HepG2 (cell line): ENCODE results near the gene MYLK. TPM values are rescaled to one million over a fixed set of nuclear protein-coding genes. Genes with fewer than 3 reads are reported as not detected.

Experiments used
- ATAC-seq: fragments of 200-7000 bp; cut with Tn5 transposase; 3 replicates; pipeline ENCODE4 v1.9.1; 2020; ENCODE audit warnings: mild to moderate bottlenecking, moderate library complexity
- BruUV-seq: library from RNA; stranded (reverse); fragments of 400-500 nt; replicated peaks from 2 replicates; lab custom pipeline; 2021; lab: Mats Ljungman, UMichigan
- CTCF ChIA-PET: fragments of 300-600 bp; formaldehyde crosslinking; extraction: SDS; loops from one replicate; lab custom pipeline; 2021; ENCODE audit warnings: low total read pairs, inconsistent platforms, low intra/inter-chr PET ratio; lab: Yijun Ruan, JAX
- POLR2A ChIA-PET: fragments of 350-600 bp; sonication (Branson Sonifier 250); formaldehyde crosslinking; loops from one replicate; lab custom pipeline; 2020; ENCODE audit warnings: antibody characterized with exemption, inconsistent platforms; lab: Yijun Ruan, JAX
- DNase-seq: peaks from one replicate; pipeline ENCODE4 v3.0.0-alpha.2; 2015; ENCODE audit warnings: low spot score
- FAIRE-seq: peaks from 3 replicates; lab custom pipeline; 2011; peaks lifted over from hg19 to GRCh38; lab: Jason Lieb, UNC
- H2AFZ ChIP-seq: one replicate; pipeline ENCODE4 v1.6.1; 2011; ENCODE audit warnings: low read length, inconsistent platforms
- H3K27ac ChIP-seq: fragments of 300-600 bp; 3 replicates; pipeline ENCODE4 v1.8.0; 2011; ENCODE audit warnings: mixed run types, mild to moderate bottlenecking, mixed read lengths, low read length, inconsistent platforms; ENCODE audit not compliant: insufficient read depth; ENCODE audit errors: extremely low read length
- H3K27me3 ChIP-seq, 2 experiments: fragments of 200-600 bp in 1 of 2; 2 replicates in 1 of 2; 3 replicates in 1 of 2; pipeline versions ENCODE4 v1.6.0 to v1.8.0; 2011; ENCODE audit warnings: low read length in 2 of 2, mild to moderate bottlenecking in 2 of 2, moderate library complexity in 2 of 2, inconsistent platforms in 1 of 2; ENCODE audit not compliant: insufficient read depth in 2 of 2, control insufficient read depth in 1 of 2
- H3K36me3 ChIP-seq, 2 experiments: fragments of 200-600 bp in 1 of 2; replicated peaks in 1 of 2; 2 replicates in 1 of 2; 3 replicates in 1 of 2; pipeline versions ENCODE4 v1.5.1 to v1.8.0; 2011; ENCODE audit warnings: low read length in 2 of 2, inconsistent platforms in 1 of 2; ENCODE audit not compliant: insufficient read depth in 2 of 2, control insufficient read depth in 1 of 2
- H3K4me1 ChIP-seq: 2 replicates; pipeline ENCODE4 v1.5.1; 2012; ENCODE audit warnings: low read length, inconsistent platforms; ENCODE audit not compliant: insufficient read depth
- H3K4me2 ChIP-seq: 2 replicates; pipeline ENCODE4 v1.6.0; 2011; ENCODE audit warnings: low read depth, low read length, inconsistent platforms
- H3K4me3 ChIP-seq, 3 experiments: fragments of 200-600 bp in 1 of 3; sonication (generic), shearing (Covaris generic) in 1 of 3; replicated peaks in 1 of 3; 2 replicates each; pipeline ENCODE4 v1.5.1; 2011 to 2016; ENCODE audit warnings: low read length in 3 of 3, inconsistent platforms in 2 of 3, low read depth in 2 of 3, mild to moderate bottlenecking in 2 of 3, control low read depth in 1 of 3, mixed read lengths in 1 of 3; ENCODE audit not compliant: insufficient read depth in 1 of 3
- H3K79me2 ChIP-seq: one replicate; pipeline ENCODE4 v1.6.1; 2011; ENCODE audit warnings: low read length, inconsistent platforms; ENCODE audit not compliant: insufficient read depth
- H3K9ac ChIP-seq: 2 replicates; pipeline ENCODE4 v1.6.0; 2011; ENCODE audit warnings: mild to moderate bottlenecking, low read depth, low read length, inconsistent platforms; ENCODE audit not compliant: insufficient read depth
- H3K9me3 ChIP-seq: 2 replicates; pipeline ENCODE4 v1.5.1; 2012; ENCODE audit warnings: mild to moderate bottlenecking, low read length
- H4K20me1 ChIP-seq: 2 replicates; pipeline ENCODE4 v1.6.0; 2011; ENCODE audit warnings: inconsistent platforms, mild to moderate bottlenecking, low read length, moderate library complexity; ENCODE audit not compliant: insufficient read depth
- ATF7 ChIP-seq, 2 experiments: fragments of 450-650 bp in 1 of 2; sonication (generic) in 1 of 2; formaldehyde crosslinking in 1 of 2; IDR thresholded peaks; 2 replicates each; pipeline versions ENCODE4 v1.4.0 to v1.6.1; 2016 to 2020; ENCODE audit warnings: antibody characterized with exemption in 1 of 2, mild to moderate bottlenecking in 1 of 2, missing genetic modification reagents in 1 of 2
- BRCA1 ChIP-seq: sonication (generic); formaldehyde crosslinking; IDR thresholded peaks from 2 replicates; pipeline ENCODE4 v1.4.0; 2020; ENCODE audit warnings: missing genetic modification reagents
- GRHL1 ChIP-seq: sonication (generic); formaldehyde crosslinking; conservative IDR thresholded peaks from 2 replicates; pipeline ENCODE4 v1.8.0; 2022; ENCODE audit warnings: missing genetic modification reagents
- SALL1 ChIP-seq: sonication (generic); formaldehyde crosslinking; IDR thresholded peaks from 2 replicates; pipeline ENCODE4 v1.8.0; 2022; ENCODE audit warnings: mild to moderate bottlenecking, missing genetic modification reagents
- ZNF713 ChIP-seq: sonication (generic); formaldehyde crosslinking; IDR thresholded peaks from 2 replicates; pipeline ENCODE4 v1.4.0; 2020; ENCODE audit warnings: mild to moderate bottlenecking, missing genetic modification reagents
- ZNF891 ChIP-seq: sonication (generic); formaldehyde crosslinking; IDR thresholded peaks from 2 replicates; pipeline ENCODE4 v1.5.0; 2020; ENCODE audit warnings: mild to moderate bottlenecking, missing genetic modification reagents
- WGBS: methylation state at CpG from one replicate; pipeline ENCODE4 v1.1.6; 2017; ENCODE audit warnings: low lambda C conversion rate; 5-methylcytosine and 5-hydroxymethylcytosine counted together
- in situ Hi-C: cut with HindIII; loops from 2 replicates; pipeline ENCODE4 v1.10.0; 2017; ENCODE audit warnings: low pct_unique_long_range_greater_than_20kb; ENCODE audit not compliant: extremely low pct_ligation_motif_present
- intact Hi-C: fragments of 100-400 bp; cut with micrococcal nuclease; formaldehyde crosslinking; loops from one replicate; pipeline ENCODE4 v1.10.0; 2022; ENCODE audit not compliant: unreplicated experiment
- polyA plus RNA-seq, 8 experiments: library from polyadenylated mRNA; depleted of rRNA in 3 of 8; stranded (reverse) in 7 of 8; unstranded in 1 of 8; fragments of >200 nt; fragmentation: Illumina TruSeq in 4 of 8; extraction: Trizol in 4 of 8; gene quantifications; 2 replicates each; pipeline versions ENCODE4 v1.2.1 to v1.2.3, GENCODE V29; 2011 to 2016; ENCODE audit warnings: low read depth in 4 of 8, missing spikeins in 1 of 8, mixed read lengths in 1 of 8; ENCODE audit not compliant: insufficient read depth in 1 of 8
- total RNA-seq, 5 experiments: library from RNA; depleted of rRNA; stranded (reverse); fragments of >200 nt; fragmentation: Illumina TruSeq; extraction: Trizol; gene quantifications; 2 replicates each; pipeline ENCODE4 v1.2.3, GENCODE V29; 2016; ENCODE audit warnings: low read depth in 1 of 5

The MYLK gene
- total and polyA plus RNA-seq, 2 of the 13 experiments (the other 11 are each of a cell fraction or from before 2014, with no cell fraction given), result 10.6 to 34.9 TPM

- no TSS peak for BruUV-seq
- no peak for ATAC-seq
- FAIRE-seq, result no peak
- in situ Hi-C loops (no loop called here), intact Hi-C loops (no loop called here)
- POLR2A ChIA-PET, result no interaction called here
- Histone ChIP-seq H3K27me3 (no peaks in the 10 kb centered on the region), H3K27ac (no peak overlapping the region), H2AFZ (no peak overlapping the region), H3K9ac (no peak overlapping the region), H3K4me2 (no peak overlapping the region), H3K4me3 (no peak overlapping the region), H3K36me3 (peaks cover 4 to 20% of the 10 kb centered on the region in 2 experiments; a peak in 3 of 5 replicates), H3K4me1 (no peaks in the 10 kb centered on the region), H3K79me2 (no peaks in the 10 kb centered on the region), H4K20me1 (no peaks in the 10 kb centered on the region), H3K9me3 (no peaks in the 10 kb centered on the region)
- DNase-seq, result no peak
- no peak for TF ChIP-seq ZNF713 (CRISPR knock-in tag)
- no peak for TF ChIP-seq GRHL1 (CRISPR knock-in tag)
- no peak for TF ChIP-seq ZNF891 (CRISPR knock-in tag)
- no peak for TF ChIP-seq SALL1 (CRISPR knock-in tag)
- TF ChIP-seq BRCA1 (CRISPR knock-in tag), result no peak
- CTCF ChIA-PET, result no interaction called here
These were observed 46.3 kb upstream of the MYLK start for GRCh38 chr3:123930445-123930844.

GRCh38 chr3:123929325-123929724 is 45.2 kb upstream of the MYLK start:
- no peaks in the 10 kb centered on the region for H3K9me3 ChIP-seq
- H3K9ac ChIP-seq, result no peak overlapping the region
- ATAC-seq (no peak), FAIRE-seq (no peak), DNase-seq (no peak)
- no peak overlapping the region for H3K4me3 ChIP-seq
- no peaks in the 10 kb centered on the region for H3K79me2 ChIP-seq
- no peak overlapping the region for H3K4me2 ChIP-seq
- POLR2A ChIA-PET, result no interaction called here
- no peak overlapping the region for H3K27ac ChIP-seq
- intact Hi-C loops, result no loop called here
- in situ Hi-C loops, result no loop called here
- CTCF ChIA-PET, result no interaction called here
- BruUV-seq, result no TSS peak
- peaks cover 4 to 20% of the 10 kb centered on the region in 2 experiments; a peak in 3 of 5 replicates for H3K36me3 ChIP-seq
- H3K4me1 ChIP-seq, result no peaks in the 10 kb centered on the region
- H4K20me1 ChIP-seq, result no peaks in the 10 kb centered on the region
- WGBS, result 99% methylated on average over 9 of the region's 9 CpGs
- no peaks in the 10 kb centered on the region for H3K27me3 ChIP-seq
- no peak overlapping the region for H2AFZ ChIP-seq
- TF ChIP-seq ATF7 (IDR thresholded peaks at IDR 0.05), result no peak
- no peak for TF ChIP-seq ATF7 (CRISPR knock-in tag; IDR thresholded peaks at IDR 0.05)
